HUES6 (cell line): ENCODE measurements around the gene FGF12.
A peak's percentile ranks its signal among the peaks of the same experiment; 100 is the strongest.

ENCODE experiments used
- H3K27ac ChIP-seq: 2 replicates; pipeline ENCODE4 v1.7.0; 2013; ENCODE audit warnings: low read depth, mild to moderate bottlenecking, low read length, inconsistent platforms
- H3K27me3 ChIP-seq: 2 replicates; pipeline ENCODE4 v1.6.1; 2013; ENCODE audit warnings: low read length; ENCODE audit not compliant: control insufficient read depth, insufficient read depth
- H3K36me3 ChIP-seq: 2 replicates; pipeline ENCODE4 v1.6.1; 2013; ENCODE audit warnings: low read length; ENCODE audit not compliant: control insufficient read depth, insufficient read depth
- H3K4me1 ChIP-seq: 2 replicates; pipeline ENCODE4 v1.6.1; 2013; ENCODE audit warnings: low read length; ENCODE audit not compliant: control insufficient read depth, insufficient read depth
- H3K4me3 ChIP-seq: 2 replicates; pipeline ENCODE4 v1.5.1; 2013; ENCODE audit warnings: low read depth, low read length
- H3K9ac ChIP-seq: one replicate; pipeline ENCODE4 v1.6.1; 2013; ENCODE audit warnings: mild to moderate bottlenecking, low read length
- H3K9me3 ChIP-seq: 2 replicates; pipeline ENCODE4 v1.6.1; 2013; ENCODE audit warnings: low read depth, low read length; ENCODE audit not compliant: control insufficient read depth, insufficient read depth

Gene FGF12

GRCh38 chr3:192161661-192162060, 565.7 kb downstream of the FGF12 start:
- H3K27ac ChIP-seq, result no peak overlapping the region
- no peaks in the 10 kb centered on the region for H3K36me3 ChIP-seq
- H3K9me3 ChIP-seq, result no peaks in the 10 kb centered on the region
- no peak overlapping the region for H3K4me3 ChIP-seq
- H3K9ac ChIP-seq, result no peak overlapping the region
- no peaks in the 10 kb centered on the region for H3K27me3 ChIP-seq
- 0 out of 2 replicates have a peak, but pooled peaks cover 3% of the 10 kb centered on the region for H3K4me1 ChIP-seq

GRCh38 chr3:192156382-192156781, 571.0 kb downstream of the FGF12 start:
- no peak overlapping the region for H3K27ac ChIP-seq
- H3K36me3 ChIP-seq, result no peaks in the 10 kb centered on the region
- H3K9ac ChIP-seq, result no peak overlapping the region
- H3K27me3 ChIP-seq, result no peaks in the 10 kb centered on the region
- peaks cover 7% of the 10 kb centered on the region; the same call in 1 of the 2 replicates for H3K4me1 ChIP-seq
- no peaks in the 10 kb centered on the region for H3K9me3 ChIP-seq
- H3K4me3 ChIP-seq, result no peak overlapping the region

GRCh38 chr3:192155194-192155593, 572.1 kb downstream of the FGF12 start:
- peak overlapping the region; percentile 5 for H3K9ac ChIP-seq
- H3K4me1 ChIP-seq, result peaks cover 7% of the 10 kb centered on the region; the same call in 1 of the 2 replicates
- H3K36me3 ChIP-seq, result no peaks in the 10 kb centered on the region
- no peaks in the 10 kb centered on the region for H3K27me3 ChIP-seq
- H3K27ac ChIP-seq, result no peak overlapping the region
- H3K4me3 ChIP-seq, result peak overlapping the region; percentile 53
- H3K9me3 ChIP-seq, result no peaks in the 10 kb centered on the region

- no peaks in the 10 kb centered on the region for H3K9me3 ChIP-seq
- H3K27ac ChIP-seq, result no peak overlapping the region
- H3K4me3 ChIP-seq, result no peak overlapping the region
- H3K9ac ChIP-seq, result no peak overlapping the region
- H3K36me3 ChIP-seq, result no peaks in the 10 kb centered on the region
- H3K27me3 ChIP-seq, result no peaks in the 10 kb centered on the region
- no peaks in the 10 kb centered on the region for H3K4me1 ChIP-seq
Measured at GRCh38 chr3:192133271-192133670, 594.1 kb downstream of the FGF12 start.

GRCh38 chr3:192130534-192131132, 596.7 kb downstream of the FGF12 start:
- Histone ChIP-seq H3K9ac (no peak overlapping the region), H3K4me3 (no peak overlapping the region), H3K9me3 (no peaks in the 10 kb centered on the region), H3K36me3 (no peaks in the 10 kb centered on the region), H3K27ac (no peak overlapping the region), H3K27me3 (no peaks in the 10 kb centered on the region), H3K4me1 (no peaks in the 10 kb centered on the region)

- H3K4me1 ChIP-seq, result no peaks in the 10 kb centered on the region
- no peaks in the 10 kb centered on the region for H3K9me3 ChIP-seq
- no peaks in the 10 kb centered on the region for H3K36me3 ChIP-seq
- no peak overlapping the region for H3K27ac ChIP-seq
- H3K9ac ChIP-seq, result no peak overlapping the region
- H3K27me3 ChIP-seq, result no peaks in the 10 kb centered on the region
- H3K4me3 ChIP-seq, result no peak overlapping the region
Measured at GRCh38 chr3:192129586-192129985, 597.8 kb downstream of the FGF12 start.

- Histone ChIP-seq H3K27me3 (no peaks in the 10 kb centered on the region), H3K4me3 (no peak overlapping the region), H3K4me1 (no peaks in the 10 kb centered on the region), H3K36me3 (no peaks in the 10 kb centered on the region), H3K9ac (no peak overlapping the region), H3K9me3 (no peaks in the 10 kb centered on the region), H3K27ac (no peak overlapping the region)
Measured at GRCh38 chr3:192128922-192129321, 598.4 kb downstream of the FGF12 start.

- Histone ChIP-seq H3K9ac (no peak overlapping the region), H3K36me3 (no peaks in the 10 kb centered on the region), H3K4me1 (no peaks in the 10 kb centered on the region), H3K9me3 (no peaks in the 10 kb centered on the region), H3K27me3 (no peaks in the 10 kb centered on the region), H3K27ac (no peak overlapping the region), H3K4me3 (no peak overlapping the region)
Measured at GRCh38 chr3:192128060-192128459, 599.3 kb downstream of the FGF12 start.

GRCh38 chr3:192122832-192123594, 604.3 kb downstream of the FGF12 start:
- Histone ChIP-seq H3K4me3 (no peak overlapping the region), H3K9ac (no peak overlapping the region), H3K4me1 (no peaks in the 10 kb centered on the region), H3K9me3 (no peaks in the 10 kb centered on the region), H3K36me3 (no peaks in the 10 kb centered on the region), H3K27me3 (no peaks in the 10 kb centered on the region), H3K27ac (no peak overlapping the region)

- Histone ChIP-seq H3K36me3 (no peaks in the 10 kb centered on the region), H3K4me3 (no peak overlapping the region)
Measured at GRCh38 chr3:192121923-192122322, 605.4 kb downstream of the FGF12 start.

GRCh38 chr3:192108820-192109219, 618.5 kb downstream of the FGF12 start:
- Histone ChIP-seq H3K4me3 (no peak overlapping the region), H3K9ac (no peak overlapping the region), H3K27ac (no peak overlapping the region), H3K9me3 (peaks cover 2% of the 10 kb centered on the region; the same call in 1 of the 2 replicates), H3K36me3 (no peaks in the 10 kb centered on the region; the same call in 1 of the 2 replicates), H3K4me1 (peaks cover 8% of the 10 kb centered on the region; the same call in 1 of the 2 replicates), H3K27me3 (no peaks in the 10 kb centered on the region)

More at GRCh38 chr3:192121923-192122322, 605.4 kb downstream of the FGF12 start:
- H3K9ac ChIP-seq, result no peak overlapping the region
- H3K27me3 ChIP-seq, result no peaks in the 10 kb centered on the region
- H3K27ac ChIP-seq, result no peak overlapping the region
- no peaks in the 10 kb centered on the region for H3K4me1 ChIP-seq
- H3K9me3 ChIP-seq, result no peaks in the 10 kb centered on the region
